HG02610 (cell line): ENCODE data around the gene DEFB126.
"Not testable (repeated sequence)": the region's sequence is repeated elsewhere in the genome, so short reads cannot be mapped to it uniquely, and the experiment has no call there.

Experiments
- ATAC-seq: cut with Tn5 transposase; IDR thresholded peaks from one replicate; pipeline ENCODE4 v1.9.1; 2021; ENCODE audit warnings: mild to moderate bottlenecking, moderate library complexity; ENCODE audit not compliant: unreplicated experiment

Gene DEFB126

GRCh38 chr20:142290-142689, at the start of gene DEFB126:
Gene DEFB126, plus strand, starts transcription at chr20:142590. Its CDS starts 39 bp downstream, at chr20:142629.
- ATAC-seq = no peak

GRCh38 chr20:93641-94040, 48.7 kb upstream of the DEFB126 start:
- no peak for ATAC-seq

- ATAC-seq = no peak
Measured at GRCh38 chr20:95215-95614, 47.2 kb upstream of the DEFB126 start.

- not testable (repeated sequence) for ATAC-seq
Measured at GRCh38 chr20:97691-98090, 44.7 kb upstream of the DEFB126 start.

- ATAC-seq = no peak
Measured at GRCh38 chr20:101975-102374, 40.4 kb upstream of the DEFB126 start.

- no peak for ATAC-seq
Measured at GRCh38 chr20:103456-103855, 38.9 kb upstream of the DEFB126 start.

- no peak for ATAC-seq
Measured at GRCh38 chr20:112396-112795, 30.0 kb upstream of the DEFB126 start.

- ATAC-seq = no peak
Measured at GRCh38 chr20:117518-117917, 24.9 kb upstream of the DEFB126 start.

- not testable (repeated sequence) for ATAC-seq
Measured at GRCh38 chr20:129786-130323, 12.5 kb upstream of the DEFB126 start.

GRCh38 chr20:137668-138490, 4.5 kb upstream of the DEFB126 start:
- ATAC-seq = no peak

- ATAC-seq = no peak
Measured at GRCh38 chr20:145877-146276, 3.5 kb downstream of the DEFB126 start.

GRCh38 chr20:152131-152530, 9.7 kb downstream of the DEFB126 start:
- no peak for ATAC-seq

GRCh38 chr20:157154-157553, 14.8 kb downstream of the DEFB126 start, which contains the start of gene DEFB127:
Gene DEFB127, plus strand, starts transcription at chr20:157454. Its CDS starts 91 bp downstream, at chr20:157545.
- ATAC-seq = no peak

- ATAC-seq = no peak
Measured at GRCh38 chr20:164618-165017, 22.2 kb downstream of the DEFB126 start.

GRCh38 chr20:168876-169275, 26.5 kb downstream of the DEFB126 start:
- no peak for ATAC-seq

GRCh38 chr20:184288-184687, 41.9 kb downstream of the DEFB126 start:
- ATAC-seq = no peak

GRCh38 chr20:187733-188132, 45.3 kb downstream of the DEFB126 start:
- no peak for ATAC-seq

- no peak for ATAC-seq
Measured at GRCh38 chr20:189611-190010, 47.2 kb downstream of the DEFB126 start, which contains the start of gene DEFB128. Gene DEFB128, minus strand, starts transcription at chr20:189711. Its CDS starts 88 bp downstream, at chr20:189623.
